ENCODE measurements around the gene SPTBN5. TPM values are rescaled to one million over a fixed set of nuclear protein-coding genes. Genes with fewer than 3 reads are reported as not detected.

Gene SPTBN5
- total RNA-seq, 1 experiment from 2014 or later: 0.96 TPM

DNA sequence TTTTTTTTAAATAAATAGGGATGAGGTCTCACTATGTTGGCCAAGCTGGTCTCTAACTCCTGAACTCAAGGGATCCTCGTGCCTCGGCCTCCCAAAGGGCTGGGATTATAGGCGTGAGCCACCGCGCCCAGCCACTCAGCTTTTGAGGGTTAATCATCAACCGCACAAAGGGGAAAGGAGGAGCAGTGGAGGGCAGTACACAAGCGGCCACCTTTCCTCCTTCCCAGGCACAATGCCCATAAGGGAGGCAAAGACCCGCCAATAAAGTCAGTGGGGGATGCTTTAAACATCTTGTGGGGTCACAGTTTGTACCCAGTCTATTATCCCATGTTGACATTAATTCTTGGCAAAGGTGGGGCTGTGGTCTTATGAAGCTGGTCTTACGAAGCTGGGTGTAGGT lies 46.1 kb upstream of the SPTBN5 start:
- H3K36me3 ChIP-seq (ENCODE audit: control insufficient read depth in 1 of 2, insufficient read depth in 2 of 2, low read length in 2 of 2): peaks cover 0 to 11% of the 10 kb centered on the region in 2 experiments; a peak in 1 of 4 replicates
- H3K79me2 ChIP-seq (ENCODE audit: insufficient read depth, low read length): peaks cover 52% of the 10 kb centered on the region; the same call in 1 of the 2 replicates
- no peak overlapping the region for H2AFZ ChIP-seq (ENCODE audit: low read depth, low read length, poor library complexity, severe bottlenecking)
- H3K27me3 ChIP-seq (ENCODE audit: insufficient read depth, low read length): no peaks in the 10 kb centered on the region
- H3K27ac ChIP-seq (ENCODE audit: low read depth, low read length): peak overlapping the region; percentile 43
- peak; percentile 60 for ATAC-seq
- RAD21 ChIA-PET (ENCODE audit: low non-redundant PET in 1 of 2, low total read pairs in 2 of 2, uncharacterized antibody in 2 of 2, unreplicated experiment in 2 of 2): interaction anchor here (0.5 to 1.3 kb wide), 2 partner anchors 31 to 361 kb away, joined by 3 to 4 read pairs; no protein-coding TSS in a partner anchor
- peaks cover 47 to 95% of the 10 kb centered on the region in 2 experiments for H3K4me1 ChIP-seq (ENCODE audit: control insufficient read depth in 1 of 2, insufficient read depth in 2 of 2, low read length in 2 of 2)
- H3K9me2 ChIP-seq (ENCODE audit: insufficient read depth): no peaks in the 10 kb centered on the region
- no peaks in the 10 kb centered on the region; a peak in 1 of 4 replicates for H3K9me3 ChIP-seq (ENCODE audit: control insufficient read depth in 1 of 2, insufficient read depth in 1 of 2, low read depth in 1 of 2, low read length in 2 of 2)
- CTCF ChIA-PET: interaction anchor here (0.5 kb wide), 1 partner anchor 21 kb away, joined by 3 read pairs; no protein-coding TSS in a partner anchor
- no peaks in the 10 kb centered on the region for H4K20me1 ChIP-seq (ENCODE audit: insufficient read depth)
- TF ChIP-seq EZH2 (IDR thresholded peaks at IDR 0.05): no peak
- TF ChIP-seq SP1 (IDR thresholded peaks at IDR 0.05; ENCODE audit: low read depth): peak; percentile 20; the same call in 1 of the 2 replicates
- POLR2A ChIA-PET: interaction anchor here (1.0 to 1.6 kb wide), 4 partner anchors 8 to 45 kb away, joined by 4 to 7 read pairs (median 6); partner anchors contain the start of gene EHD4
- no peak for DNase-seq (ENCODE audit: low read depth, low spot score)
- H3K4me2 ChIP-seq (ENCODE audit: low read length): peak overlapping the region; percentile 73
- H3K9ac ChIP-seq (ENCODE audit: low read length): peak overlapping the region; percentile 50
- BruUV-seq (replicated peaks): TSS peak; percentile 9
- peak overlapping the region in 1 of 2 experiments; percentile 33; a peak in 2 of 4 replicates for H3K4me3 ChIP-seq (replicated peaks in 1 of 2; ENCODE audit: low read depth in 1 of 2, low read length in 2 of 2)
- intact Hi-C loops (cut with micrococcal nuclease): loop anchor here (5.0 kb wide), 1 partner anchor 32 kb away; the partner anchor contains the start of gene EHD4

DNA sequence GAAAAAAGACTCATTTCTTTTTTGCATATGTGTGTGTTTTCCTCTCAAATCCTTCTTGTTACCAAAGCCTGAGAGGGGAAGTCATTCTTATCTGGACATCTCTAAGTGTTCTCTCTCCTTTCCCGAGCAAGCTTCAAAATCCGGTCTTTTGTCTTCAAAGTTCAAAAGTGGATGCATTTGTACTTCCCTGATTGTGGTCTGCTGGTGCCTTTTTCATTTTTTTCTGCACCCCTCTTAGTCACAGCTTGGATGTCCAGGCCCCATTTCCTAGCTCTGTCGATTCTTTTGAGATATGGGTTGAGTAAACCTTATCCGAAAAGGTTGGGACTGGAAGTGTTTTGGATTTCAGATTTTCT lies 43.7 kb upstream of the SPTBN5 start:
- CTCF ChIA-PET: no interaction called here
- H2AFZ ChIP-seq (ENCODE audit: low read depth, low read length, poor library complexity, severe bottlenecking): no peak overlapping the region
- RAD21 ChIA-PET (ENCODE audit: low non-redundant PET in 1 of 2, low total read pairs in 2 of 2, uncharacterized antibody in 2 of 2, unreplicated experiment in 2 of 2): no interaction called here
- TF ChIP-seq POLR2A (IDR thresholded peaks at IDR 0.05; ENCODE audit: borderline replicate concordance, extremely low read depth, insufficient read depth, insufficient read length) (no peak), POLR2AphosphoS5 (IDR thresholded peaks at IDR 0.05; ENCODE audit: low read depth, low read length) (no peak), JUND (IDR thresholded peaks at IDR 0.05) (no peak), SIN3A (IDR thresholded peaks at IDR 0.05; ENCODE audit: low read depth) (no peak), YY1 (IDR thresholded peaks at IDR 0.05; ENCODE audit: extremely low read depth, insufficient replicate concordance, low read depth, low read length) (no peak), ZNF274 (IDR thresholded peaks at IDR 0.05; ENCODE audit: low read depth, low read length) (no peak), SRF (IDR thresholded peaks at IDR 0.05; ENCODE audit: low read depth) (no peak), CBX3 (IDR thresholded peaks at IDR 0.05; ENCODE audit: low read depth) (no peak), RAD21 (IDR thresholded peaks at IDR 0.05; ENCODE audit: low read depth) (no peak), EZH2phosphoT487 (IDR thresholded peaks at IDR 0.05; ENCODE audit: borderline replicate concordance) (no peak), CEBPB (IDR thresholded peaks at IDR 0.05; ENCODE audit: low read depth) (no peak)
- TF ChIP-seq, protein P1, sequence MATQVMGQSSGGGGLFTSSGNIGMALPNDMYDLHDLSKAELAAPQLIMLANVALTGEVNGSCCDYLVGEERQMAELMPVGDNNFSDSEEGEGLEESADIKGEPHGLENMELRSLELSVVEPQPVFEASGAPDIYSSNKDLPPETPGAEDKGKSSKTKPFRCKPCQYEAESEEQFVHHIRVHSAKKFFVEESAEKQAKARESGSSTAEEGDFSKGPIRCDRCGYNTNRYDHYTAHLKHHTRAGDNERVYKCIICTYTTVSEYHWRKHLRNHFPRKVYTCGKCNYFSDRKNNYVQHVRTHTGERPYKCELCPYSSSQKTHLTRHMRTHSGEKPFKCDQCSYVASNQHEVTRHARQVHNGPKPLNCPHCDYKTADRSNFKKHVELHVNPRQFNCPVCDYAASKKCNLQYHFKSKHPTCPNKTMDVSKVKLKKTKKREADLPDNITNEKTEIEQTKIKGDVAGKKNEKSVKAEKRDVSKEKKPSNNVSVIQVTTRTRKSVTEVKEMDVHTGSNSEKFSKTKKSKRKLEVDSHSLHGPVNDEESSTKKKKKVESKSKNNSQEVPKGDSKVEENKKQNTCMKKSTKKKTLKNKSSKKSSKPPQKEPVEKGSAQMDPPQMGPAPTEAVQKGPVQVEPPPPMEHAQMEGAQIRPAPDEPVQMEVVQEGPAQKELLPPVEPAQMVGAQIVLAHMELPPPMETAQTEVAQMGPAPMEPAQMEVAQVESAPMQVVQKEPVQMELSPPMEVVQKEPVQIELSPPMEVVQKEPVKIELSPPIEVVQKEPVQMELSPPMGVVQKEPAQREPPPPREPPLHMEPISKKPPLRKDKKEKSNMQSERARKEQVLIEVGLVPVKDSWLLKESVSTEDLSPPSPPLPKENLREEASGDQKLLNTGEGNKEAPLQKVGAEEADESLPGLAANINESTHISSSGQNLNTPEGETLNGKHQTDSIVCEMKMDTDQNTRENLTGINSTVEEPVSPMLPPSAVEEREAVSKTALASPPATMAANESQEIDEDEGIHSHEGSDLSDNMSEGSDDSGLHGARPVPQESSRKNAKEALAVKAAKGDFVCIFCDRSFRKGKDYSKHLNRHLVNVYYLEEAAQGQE (IDR thresholded peaks at IDR 0.05; ENCODE audit: low read depth): no peak
- TF ChIP-seq, protein P2, sequence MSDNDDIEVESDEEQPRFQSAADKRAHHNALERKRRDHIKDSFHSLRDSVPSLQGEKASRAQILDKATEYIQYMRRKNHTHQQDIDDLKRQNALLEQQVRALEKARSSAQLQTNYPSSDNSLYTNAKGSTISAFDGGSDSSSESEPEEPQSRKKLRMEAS (IDR thresholded peaks at IDR 0.05): no peak
- TF ChIP-seq, protein P3, sequence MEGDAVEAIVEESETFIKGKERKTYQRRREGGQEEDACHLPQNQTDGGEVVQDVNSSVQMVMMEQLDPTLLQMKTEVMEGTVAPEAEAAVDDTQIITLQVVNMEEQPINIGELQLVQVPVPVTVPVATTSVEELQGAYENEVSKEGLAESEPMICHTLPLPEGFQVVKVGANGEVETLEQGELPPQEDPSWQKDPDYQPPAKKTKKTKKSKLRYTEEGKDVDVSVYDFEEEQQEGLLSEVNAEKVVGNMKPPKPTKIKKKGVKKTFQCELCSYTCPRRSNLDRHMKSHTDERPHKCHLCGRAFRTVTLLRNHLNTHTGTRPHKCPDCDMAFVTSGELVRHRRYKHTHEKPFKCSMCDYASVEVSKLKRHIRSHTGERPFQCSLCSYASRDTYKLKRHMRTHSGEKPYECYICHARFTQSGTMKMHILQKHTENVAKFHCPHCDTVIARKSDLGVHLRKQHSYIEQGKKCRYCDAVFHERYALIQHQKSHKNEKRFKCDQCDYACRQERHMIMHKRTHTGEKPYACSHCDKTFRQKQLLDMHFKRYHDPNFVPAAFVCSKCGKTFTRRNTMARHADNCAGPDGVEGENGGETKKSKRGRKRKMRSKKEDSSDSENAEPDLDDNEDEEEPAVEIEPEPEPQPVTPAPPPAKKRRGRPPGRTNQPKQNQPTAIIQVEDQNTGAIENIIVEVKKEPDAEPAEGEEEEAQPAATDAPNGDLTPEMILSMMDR (IDR thresholded peaks at IDR 0.05 in 2 of 3, conservative IDR thresholded peaks at IDR 0.05 in 1 of 3; ENCODE audit: borderline replicate concordance in 1 of 3, insufficient read depth in 1 of 3, low read depth in 2 of 3, low read length in 2 of 3): no peak

More for the DNA sequence above, 43.7 kb upstream of the SPTBN5 start:
- Histone ChIP-seq H3K79me2 (ENCODE audit: insufficient read depth, low read length) (peaks cover 50% of the 10 kb centered on the region; the same call in 1 of the 2 replicates), H3K27me3 (ENCODE audit: insufficient read depth, low read length) (no peaks in the 10 kb centered on the region), H3K9ac (ENCODE audit: low read length) (no peak overlapping the region), H3K9me2 (ENCODE audit: insufficient read depth) (no peaks in the 10 kb centered on the region), H3K36me3 (ENCODE audit: control insufficient read depth in 1 of 2, insufficient read depth in 2 of 2, low read length in 2 of 2) (peaks cover 0 to 5% of the 10 kb centered on the region in 2 experiments; a peak in 1 of 4 replicates), H4K20me1 (ENCODE audit: insufficient read depth) (no peaks in the 10 kb centered on the region), H3K27ac (ENCODE audit: low read depth, low read length) (no peak overlapping the region), H3K4me2 (ENCODE audit: low read length) (no peak overlapping the region), H3K4me3 (replicated peaks in 1 of 2; ENCODE audit: low read depth in 1 of 2, low read length in 2 of 2) (no peak overlapping the region), H3K9me3 (ENCODE audit: control insufficient read depth in 1 of 2, insufficient read depth in 1 of 2, low read depth in 1 of 2, low read length in 2 of 2) (no peaks in the 10 kb centered on the region; a peak in 1 of 4 replicates), H3K4me1 (ENCODE audit: control insufficient read depth in 1 of 2, insufficient read depth in 2 of 2, low read length in 2 of 2) (peaks cover 55 to 95% of the 10 kb centered on the region in 2 experiments)
- ATAC-seq (no peak), DNase-seq (ENCODE audit: low read depth, low spot score) (no peak)
- no TSS peak for BruUV-seq (replicated peaks)
- POLR2A ChIA-PET: no interaction called here
- intact Hi-C loops (cut with micrococcal nuclease): loop anchor here (5.0 kb wide), 1 partner anchor 35 kb away; the partner anchor contains the start of gene EHD4

Measured in HCT116 (cell line).